GM12891 (cell line): Measurements from ENCODE around the gene ADAMTSL1.

Experiments
- PAX5 ChIP-seq: IDR thresholded peaks from 2 replicates; pipeline ENCODE4 v1.6.1; 2011; ENCODE audit warnings: low read length, moderate library complexity, mild to moderate bottlenecking; ENCODE audit not compliant: insufficient read depth, severe bottlenecking
- POLR2A ChIP-seq: IDR thresholded peaks from 2 replicates; pipeline ENCODE4 v1.6.1; 2011; ENCODE audit warnings: low read depth, low read length, control low read depth
- POLR2AphosphoS5 ChIP-seq: IDR thresholded peaks from 2 replicates; pipeline ENCODE4 v1.6.1; 2011; ENCODE audit warnings: low read depth, low read length, control low read depth
- SPI1 ChIP-seq: IDR thresholded peaks from 2 replicates; pipeline ENCODE4 v1.6.1; 2011; ENCODE audit warnings: low read depth, low read length, control low read depth

DNA sequence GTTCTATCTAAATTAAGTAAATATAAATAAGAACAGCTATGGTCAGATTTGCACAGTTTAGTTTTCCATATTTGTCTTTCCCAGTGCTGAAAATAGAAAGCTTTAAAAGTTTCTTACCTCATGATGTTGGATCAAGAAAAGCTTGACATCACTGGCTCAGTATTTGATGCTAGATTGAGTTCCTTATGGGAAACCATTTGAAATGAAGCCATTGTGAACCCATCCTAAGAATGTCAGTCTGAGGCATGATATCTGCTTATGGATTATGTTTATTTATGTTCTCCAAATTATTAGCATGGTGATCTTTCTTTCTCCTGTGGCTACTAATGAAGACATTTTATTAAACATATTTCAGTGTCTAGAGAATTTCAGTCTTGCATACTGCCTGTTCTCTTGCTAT is 143.0 kb downstream of the ADAMTSL1 start:
- TF ChIP-seq POLR2A: no peak
- no peak for TF ChIP-seq SPI1
- TF ChIP-seq PAX5: no peak
- TF ChIP-seq POLR2AphosphoS5: no peak
